Neural cell (in vitro differentiated cells): ENCODE results near the gene PARP1. TPM values are rescaled to one million over a fixed set of nuclear protein-coding genes. Genes with fewer than 3 reads are reported as not detected.

Experiments
- H2AFZ ChIP-seq: fragments of 200-600, 300-800 bp; sonication (generic), shearing (Covaris generic); 2 replicates; pipeline ENCODE4 v1.6.0; 2014; ENCODE audit warnings: low read depth, mild to moderate bottlenecking, antibody characterized with exemption, low read length, moderate library complexity
- H3F3A ChIP-seq: fragments of 200-600 bp; shearing (Covaris generic); 2 replicates; pipeline ENCODE4 v1.6.1; 2016; ENCODE audit warnings: mild to moderate bottlenecking, moderate library complexity, mixed read lengths, antibody characterized with exemption, low read length; ENCODE audit not compliant: insufficient read depth, poor library complexity, severe bottlenecking
- H3K27ac ChIP-seq: fragments of 200-600, 300-800 bp; sonication (generic), shearing (Covaris generic); 2 replicates; pipeline ENCODE4 v1.5.1; 2014; ENCODE audit warnings: mild to moderate bottlenecking, low read length, moderate library complexity
- H3K27me3 ChIP-seq: fragments of 300-800, 200-600 bp; sonication (generic), shearing (Covaris generic); 2 replicates; pipeline ENCODE4 v1.6.0; 2014; ENCODE audit warnings: mild to moderate bottlenecking, low read depth, low read length, moderate library complexity; ENCODE audit not compliant: insufficient read depth
- H3K36me3 ChIP-seq: fragments of 300-800, 200-600 bp; sonication (generic), shearing (Covaris generic); 2 replicates; pipeline ENCODE4 v1.5.1; 2014; ENCODE audit warnings: mild to moderate bottlenecking, antibody characterized with exemption, low read length, moderate library complexity; ENCODE audit not compliant: insufficient read depth
- H3K4me2 ChIP-seq: fragments of 300-800, 200-600 bp; sonication (generic), shearing (Covaris generic); 2 replicates; pipeline ENCODE4 v1.6.0; 2014; ENCODE audit warnings: mild to moderate bottlenecking, low read length
- H3K4me3 ChIP-seq: fragments of 300-800, 200-600 bp; sonication (generic), shearing (Covaris generic); 2 replicates; pipeline ENCODE4 v1.5.1; 2014; ENCODE audit warnings: mild to moderate bottlenecking, low read length, moderate library complexity
- H3K79me2 ChIP-seq: fragments of 200-600 bp; shearing (Covaris generic); replicated peaks from 2 replicates; pipeline ENCODE4 v1.6.0; 2014; ENCODE audit warnings: mild to moderate bottlenecking, low read length, moderate library complexity; ENCODE audit not compliant: insufficient read depth
- H3K9ac ChIP-seq: fragments of 300-800, 200-600 bp; sonication (generic), shearing (Covaris generic); 2 replicates; pipeline ENCODE4 v1.6.1; 2016; ENCODE audit warnings: mild to moderate bottlenecking, low read length, mixed read lengths
- H3K9me2 ChIP-seq: fragments of 200-600 bp; shearing (Covaris generic); 2 replicates; pipeline ENCODE4 v1.6.1; 2016; ENCODE audit warnings: mild to moderate bottlenecking, low read length, mixed read lengths; ENCODE audit not compliant: insufficient read depth
- H3K9me3 ChIP-seq: fragments of 200-600, 300-800 bp; sonication (generic), shearing (Covaris generic); 2 replicates; pipeline ENCODE4 v1.6.1; 2016; ENCODE audit warnings: mild to moderate bottlenecking, mixed run types, low read length, moderate library complexity, mixed read lengths
- H4K20me1 ChIP-seq: fragments of 200-600 bp; shearing (Covaris generic); 2 replicates; pipeline ENCODE4 v1.6.1; 2016; ENCODE audit warnings: mild to moderate bottlenecking, mixed run types; ENCODE audit not compliant: insufficient read depth
- CTCF ChIP-seq: fragments of 450-650 bp; IDR thresholded peaks from 2 replicates; pipeline ENCODE4 v1.5.1; 2014; ENCODE audit warnings: antibody characterized with exemption, mild to moderate bottlenecking, moderate library complexity; ENCODE audit not compliant: poor library complexity, severe bottlenecking
- EP300 ChIP-seq: fragments of 450-650 bp; conservative IDR thresholded peaks from 2 replicates; pipeline ENCODE4 v1.6.1; 2014; ENCODE audit warnings: antibody characterized with exemption, mild to moderate bottlenecking, moderate library complexity; ENCODE audit not compliant: poor library complexity, severe bottlenecking
- EZH2 ChIP-seq: fragments of 200-600, 300-800 bp; shearing (Covaris generic), sonication (generic); IDR thresholded peaks from 2 replicates; pipeline ENCODE4 v1.6.1; 2014; ENCODE audit warnings: antibody characterized with exemption, low read length, borderline replicate concordance, mild to moderate bottlenecking; ENCODE audit not compliant: insufficient read depth, poor library complexity, severe bottlenecking
- MXI1 ChIP-seq: fragments of 450-650 bp; conservative IDR thresholded peaks from 2 replicates; pipeline ENCODE4 v1.6.1; 2014; ENCODE audit warnings: antibody characterized with exemption, mild to moderate bottlenecking; ENCODE audit not compliant: poor library complexity, severe bottlenecking
- POLR2AphosphoS5 ChIP-seq: IDR thresholded peaks from 2 replicates; pipeline ENCODE4 v1.6.1; 2012
- RAD21 ChIP-seq: fragments of 450-650 bp; conservative IDR thresholded peaks from 2 replicates; pipeline ENCODE4 v1.6.1; 2014; ENCODE audit warnings: antibody characterized with exemption, mild to moderate bottlenecking, moderate library complexity
- REST ChIP-seq: IDR thresholded peaks from 2 replicates; pipeline ENCODE4 v1.6.1; 2012; ENCODE audit warnings: borderline replicate concordance
- SMC3 ChIP-seq: fragments of 450-650 bp; conservative IDR thresholded peaks from 2 replicates; pipeline ENCODE4 v1.6.1; 2014; ENCODE audit warnings: antibody characterized with exemption, mild to moderate bottlenecking, moderate library complexity; ENCODE audit not compliant: poor library complexity
- TAF1 ChIP-seq: IDR thresholded peaks from 2 replicates; pipeline ENCODE4 v1.6.1; 2012; ENCODE audit warnings: low read depth
- polyA plus RNA-seq: library from polyadenylated mRNA; depleted of rRNA; stranded (reverse); fragments of >200 nt; gene quantifications from 2 replicates; pipeline ENCODE4 v1.2.3, GENCODE V29; 2014

PARP1 gene
- polyA plus RNA-seq, 1 donor from 2014 or later = 112 TPM

- peaks cover 7% of the 10 kb centered on the region for H3K36me3 ChIP-seq
- H3K4me2 ChIP-seq = no peak overlapping the region
- no peaks in the 10 kb centered on the region for H3K9me3 ChIP-seq
- no peaks in the 10 kb centered on the region for H3K27me3 ChIP-seq
- no peaks in the 10 kb centered on the region for H3K79me2 ChIP-seq
- no peak overlapping the region for H3K9ac ChIP-seq
- H2AFZ ChIP-seq = no peak overlapping the region
- no peaks in the 10 kb centered on the region for H4K20me1 ChIP-seq
- H3K9me2 ChIP-seq = no peaks in the 10 kb centered on the region
- no peak for TF ChIP-seq SMC3
- TF ChIP-seq CTCF = no peak
- TF ChIP-seq RAD21 = no peak
- no peak for TF ChIP-seq REST
- TF ChIP-seq EP300 = no peak
- no peak for TF ChIP-seq TAF1
- no peak for TF ChIP-seq POLR2AphosphoS5
- TF ChIP-seq EZH2 = no peak
- no peak for TF ChIP-seq MXI1
- no peaks in the 10 kb centered on the region for H3F3A ChIP-seq
- no peak overlapping the region for H3K4me3 ChIP-seq
- H3K27ac ChIP-seq = no peak overlapping the region
Measured at GRCh38 chr1:226353698-226354525, 54.0 kb downstream of the PARP1 start.

- no peaks in the 10 kb centered on the region for H3K36me3 ChIP-seq
- H3K27me3 ChIP-seq = no peaks in the 10 kb centered on the region
- no peak overlapping the region for H2AFZ ChIP-seq
- no peak overlapping the region for H3K4me3 ChIP-seq
- no peak for TF ChIP-seq TAF1
- TF ChIP-seq SMC3 = no peak
- no peak for TF ChIP-seq RAD21
- TF ChIP-seq REST = no peak
- TF ChIP-seq POLR2AphosphoS5 = no peak
- TF ChIP-seq EP300 = no peak
- TF ChIP-seq MXI1 = no peak
- TF ChIP-seq CTCF = no peak
- TF ChIP-seq EZH2 = no peak
- H3F3A ChIP-seq = no peaks in the 10 kb centered on the region
- no peak overlapping the region for H3K9ac ChIP-seq
- H3K79me2 ChIP-seq = no peaks in the 10 kb centered on the region
- no peaks in the 10 kb centered on the region for H4K20me1 ChIP-seq
- no peak overlapping the region for H3K27ac ChIP-seq
- no peaks in the 10 kb centered on the region for H3K9me3 ChIP-seq
- no peak overlapping the region for H3K4me2 ChIP-seq
- H3K9me2 ChIP-seq = no peaks in the 10 kb centered on the region
Measured at GRCh38 chr1:226351709-226352108, 56.2 kb downstream of the PARP1 start.
